ENCODE measurements around the gene ST6GALNAC5. TPM values are rescaled to one million over a fixed set of nuclear protein-coding genes. Genes with fewer than 3 reads are reported as not detected.

The ST6GALNAC5 gene
- total RNA-seq, 1 donor from 2014 or later: 32.9 TPM

DNA sequence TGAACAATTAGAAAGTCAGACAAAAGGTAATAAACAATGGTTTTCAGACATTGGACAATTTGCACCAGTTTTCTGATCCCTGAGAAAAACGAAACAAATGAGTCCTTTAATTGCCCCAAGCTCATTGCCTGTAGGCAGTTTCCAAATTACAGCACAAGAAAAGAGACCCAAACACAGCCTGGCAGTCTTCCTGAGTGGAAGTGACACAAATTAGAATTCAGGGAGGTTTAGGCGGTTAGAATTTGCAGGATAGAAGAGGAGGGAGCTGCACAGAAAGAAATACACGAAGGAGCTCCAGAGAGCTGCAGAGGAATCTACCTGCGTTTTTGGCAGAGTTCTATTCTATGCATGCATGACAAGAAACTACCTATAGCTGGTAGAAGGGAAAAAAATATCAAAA lies 236.2 kb downstream of the ST6GALNAC5 start:
- intact Hi-C loops (cut with DNase I): no loop called here
- Histone ChIP-seq H3K4me1 (no peaks in the 10 kb centered on the region), H3K4me3 (no peak overlapping the region), H3K9me3 (no peaks in the 10 kb centered on the region), H3K36me3 (no peaks in the 10 kb centered on the region), H3K27ac (no peak overlapping the region), H3K27me3 (no peaks in the 10 kb centered on the region)
- DNase-seq (ENCODE audit: low spot score in 2 of 2): no peak
- TF ChIP-seq, protein P1, sequence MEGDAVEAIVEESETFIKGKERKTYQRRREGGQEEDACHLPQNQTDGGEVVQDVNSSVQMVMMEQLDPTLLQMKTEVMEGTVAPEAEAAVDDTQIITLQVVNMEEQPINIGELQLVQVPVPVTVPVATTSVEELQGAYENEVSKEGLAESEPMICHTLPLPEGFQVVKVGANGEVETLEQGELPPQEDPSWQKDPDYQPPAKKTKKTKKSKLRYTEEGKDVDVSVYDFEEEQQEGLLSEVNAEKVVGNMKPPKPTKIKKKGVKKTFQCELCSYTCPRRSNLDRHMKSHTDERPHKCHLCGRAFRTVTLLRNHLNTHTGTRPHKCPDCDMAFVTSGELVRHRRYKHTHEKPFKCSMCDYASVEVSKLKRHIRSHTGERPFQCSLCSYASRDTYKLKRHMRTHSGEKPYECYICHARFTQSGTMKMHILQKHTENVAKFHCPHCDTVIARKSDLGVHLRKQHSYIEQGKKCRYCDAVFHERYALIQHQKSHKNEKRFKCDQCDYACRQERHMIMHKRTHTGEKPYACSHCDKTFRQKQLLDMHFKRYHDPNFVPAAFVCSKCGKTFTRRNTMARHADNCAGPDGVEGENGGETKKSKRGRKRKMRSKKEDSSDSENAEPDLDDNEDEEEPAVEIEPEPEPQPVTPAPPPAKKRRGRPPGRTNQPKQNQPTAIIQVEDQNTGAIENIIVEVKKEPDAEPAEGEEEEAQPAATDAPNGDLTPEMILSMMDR (IDR thresholded peaks at IDR 0.05): no peak

- Histone ChIP-seq H3K9me3 (no peaks in the 10 kb centered on the region), H3K4me3 (no peak overlapping the region), H3K27me3 (no peaks in the 10 kb centered on the region), H3K4me1 (no peaks in the 10 kb centered on the region), H3K36me3 (no peaks in the 10 kb centered on the region), H3K27ac (no peak overlapping the region)
- DNase-seq (ENCODE audit: low spot score in 2 of 2): no peak
- intact Hi-C loops (cut with DNase I): no loop called here
- TF ChIP-seq, protein P1 (IDR thresholded peaks at IDR 0.05): no peak
Measured at GRCh38 chr1:77104672-77105071, 237.4 kb downstream of the ST6GALNAC5 start.
